HG02610 (cell line): ENCODE results near the gene FBXO7.

Source experiments
- ATAC-seq: cut with Tn5 transposase; IDR thresholded peaks from one replicate; pipeline ENCODE4 v1.9.1; 2021; ENCODE audit warnings: mild to moderate bottlenecking, moderate library complexity; ENCODE audit not compliant: unreplicated experiment

The FBXO7 gene

GRCh38 chr22:32531228-32531627 lies 56.6 kb downstream of the FBXO7 start:
- ATAC-seq: no peak

GRCh38 chr22:32531931-32532819 lies 57.6 kb downstream of the FBXO7 start:
- ATAC-seq: no peak

GRCh38 chr22:32532820-32533128 lies 58.2 kb downstream of the FBXO7 start:
- no peak for ATAC-seq

- no peak for ATAC-seq
Observed at GRCh38 chr22:32533265-32534111, 58.9 kb downstream of the FBXO7 start.

GRCh38 chr22:32534252-32535235 lies 59.9 kb downstream of the FBXO7 start:
- ATAC-seq: no peak

- no peak for ATAC-seq
Observed at GRCh38 chr22:32535531-32536190, 61.0 kb downstream of the FBXO7 start.

GRCh38 chr22:32536352-32536751 lies 61.7 kb downstream of the FBXO7 start:
- ATAC-seq: no peak

- ATAC-seq: no peak
Observed at GRCh38 chr22:32538521-32538920, 63.9 kb downstream of the FBXO7 start.

- ATAC-seq: no peak
Observed at GRCh38 chr22:32539631-32540421, 65.2 kb downstream of the FBXO7 start.

GRCh38 chr22:32541481-32541880 lies 66.9 kb downstream of the FBXO7 start:
- ATAC-seq: no peak

GRCh38 chr22:32542066-32542676 lies 67.6 kb downstream of the FBXO7 start:
- no peak for ATAC-seq

GRCh38 chr22:32542677-32543357 lies 68.2 kb downstream of the FBXO7 start:
- no peak for ATAC-seq

- ATAC-seq: no peak
Observed at GRCh38 chr22:32544953-32545558, 70.4 kb downstream of the FBXO7 start.

GRCh38 chr22:32545801-32546200 lies 71.2 kb downstream of the FBXO7 start:
- no peak for ATAC-seq

- no peak for ATAC-seq
Observed at GRCh38 chr22:32546496-32546895, 71.9 kb downstream of the FBXO7 start.

GRCh38 chr22:32546935-32547334 lies 72.3 kb downstream of the FBXO7 start:
- ATAC-seq: no peak

GRCh38 chr22:32548039-32548438 lies 73.4 kb downstream of the FBXO7 start:
- no peak for ATAC-seq
